Stimulated activated CD4-positive, alpha-beta T cell treated with anti-CD3 and anti-CD28 coated beads, Interleukin-4, amount 100 ng/mL, for 48 hours (primary cell): ENCODE data around the gene SHMT2.

ENCODE experiments used
- DNase-seq, 2 donors: peaks; one replicate each; pipeline ENCODE4 v3.0.0-alpha.2; 2020; ENCODE audit warnings: low read depth in 2 of 2

Gene SHMT2

GRCh38 chr12:57229634-57230380, at the start of gene SHMT2:
Gene SHMT2, plus strand, starts transcription at chr12:57229711. Its CDS starts 68 bp downstream, at chr12:57229779.
- DNase-seq = peak; percentile 88 to 95

GRCh38 chr12:57180321-57180989, 49.1 kb upstream of the SHMT2 start:
- DNase-seq = no peak

- no peak for DNase-seq
Observed at GRCh38 chr12:57181072-57181471, 48.4 kb upstream of the SHMT2 start.

GRCh38 chr12:57181561-57182155, 47.9 kb upstream of the SHMT2 start:
- DNase-seq = no peak

- DNase-seq = peak; percentile 74 to 82
Observed at GRCh38 chr12:57182918-57183575, 46.5 kb upstream of the SHMT2 start.

GRCh38 chr12:57183939-57184725, 45.4 kb upstream of the SHMT2 start:
- no peak for DNase-seq

- DNase-seq = no peak
Observed at GRCh38 chr12:57185403-57185802, 44.1 kb upstream of the SHMT2 start.

- no peak for DNase-seq
Observed at GRCh38 chr12:57185906-57186508, 43.5 kb upstream of the SHMT2 start.

GRCh38 chr12:57187222-57188089, 42.1 kb upstream of the SHMT2 start:
- no peak for DNase-seq

- no peak for DNase-seq
Observed at GRCh38 chr12:57188090-57188425, 41.5 kb upstream of the SHMT2 start.

GRCh38 chr12:57190037-57190436, 39.5 kb upstream of the SHMT2 start:
- no peak for DNase-seq

GRCh38 chr12:57190821-57191220, 38.7 kb upstream of the SHMT2 start:
- no peak for DNase-seq

GRCh38 chr12:57191410-57191809, 38.1 kb upstream of the SHMT2 start:
- no peak for DNase-seq

GRCh38 chr12:57192920-57193319, 36.6 kb upstream of the SHMT2 start:
- no peak for DNase-seq

GRCh38 chr12:57193706-57194245, 35.7 kb upstream of the SHMT2 start:
- no peak for DNase-seq

GRCh38 chr12:57194253-57194652, 35.3 kb upstream of the SHMT2 start:
- DNase-seq = no peak

- DNase-seq = no peak
Observed at GRCh38 chr12:57195186-57195585, 34.3 kb upstream of the SHMT2 start.

GRCh38 chr12:57195611-57196371, 33.7 kb upstream of the SHMT2 start:
- no peak for DNase-seq

- no peak for DNase-seq
Observed at GRCh38 chr12:57196439-57196838, 33.1 kb upstream of the SHMT2 start.
